Prostate gland (tissue), 2 donors: ENCODE results near the gene CYP2C18.

ENCODE experiments used
- CTCF ChIP-seq, 4 experiments: fragments of 200-600 bp in 2 of 4; fragments of 450-650 bp in 2 of 4; sonication (generic) in 2 of 4; IDR thresholded peaks; 1 replicate in 3 of 4; 2 replicates in 1 of 4; pipeline ENCODE4 v1.5.1; 2016 to 2019; ENCODE audit warnings: antibody characterized with exemption in 4 of 4, mild to moderate bottlenecking in 2 of 4, moderate library complexity in 2 of 4
- POLR2AphosphoS5 ChIP-seq: sonication (generic); formaldehyde crosslinking; IDR thresholded peaks from one replicate; pipeline ENCODE4 v1.6.1; 2017; ENCODE audit warnings: antibody characterized with exemption

GRCh38 chr10:94780844-94781243, 97.3 kb downstream of the CYP2C18 start:
- no peak for TF ChIP-seq POLR2AphosphoS5
- TF ChIP-seq CTCF (IDR thresholded peaks at IDR 0.05), result no peak
